ENCODE measurements around the gene CDH4. TPM values are rescaled to one million over a fixed set of nuclear protein-coding genes. Genes with fewer than 3 reads are reported as not detected.

CDH4 gene
- total RNA-seq, 1 donor from 2014 or later: 0.99 TPM

DNA sequence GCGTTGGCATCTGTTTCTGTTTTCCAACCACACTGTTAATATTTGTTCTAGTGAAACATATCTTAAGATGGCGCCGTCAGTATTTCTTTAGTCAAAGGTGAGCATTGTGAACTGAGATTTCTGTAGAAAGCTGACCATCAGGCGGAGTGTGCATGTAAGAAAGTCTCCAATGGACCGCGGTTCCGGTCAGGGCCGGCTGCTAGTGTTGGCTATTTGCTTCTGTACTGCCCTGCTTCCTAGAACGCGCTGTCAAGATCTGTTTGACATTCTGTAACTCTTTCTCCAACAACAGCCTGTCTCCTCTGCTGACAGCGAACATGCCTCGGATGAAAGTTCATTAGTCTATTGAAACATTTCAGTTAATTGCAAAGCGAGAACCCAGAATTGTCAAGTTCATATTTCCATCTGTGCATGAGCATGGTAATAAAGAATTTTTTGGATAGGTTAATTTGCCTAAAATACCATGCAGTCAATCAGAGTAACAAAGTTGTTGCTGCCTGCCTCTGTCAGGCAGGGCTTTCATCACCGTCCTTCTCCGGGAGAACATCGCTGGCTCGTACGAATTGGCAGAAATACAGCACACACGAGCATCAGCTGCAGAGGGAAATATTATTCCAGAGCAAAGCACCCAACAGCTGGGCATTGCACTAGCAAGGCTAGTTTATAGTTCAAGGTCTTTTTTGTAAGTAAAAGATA lies 369.1 kb downstream of the CDH4 start:
- H3K4me3 Mint-ChIP-seq (ENCODE audit: unreplicated experiment): no peak overlapping the region
- TF ChIP-seq, protein P1, sequence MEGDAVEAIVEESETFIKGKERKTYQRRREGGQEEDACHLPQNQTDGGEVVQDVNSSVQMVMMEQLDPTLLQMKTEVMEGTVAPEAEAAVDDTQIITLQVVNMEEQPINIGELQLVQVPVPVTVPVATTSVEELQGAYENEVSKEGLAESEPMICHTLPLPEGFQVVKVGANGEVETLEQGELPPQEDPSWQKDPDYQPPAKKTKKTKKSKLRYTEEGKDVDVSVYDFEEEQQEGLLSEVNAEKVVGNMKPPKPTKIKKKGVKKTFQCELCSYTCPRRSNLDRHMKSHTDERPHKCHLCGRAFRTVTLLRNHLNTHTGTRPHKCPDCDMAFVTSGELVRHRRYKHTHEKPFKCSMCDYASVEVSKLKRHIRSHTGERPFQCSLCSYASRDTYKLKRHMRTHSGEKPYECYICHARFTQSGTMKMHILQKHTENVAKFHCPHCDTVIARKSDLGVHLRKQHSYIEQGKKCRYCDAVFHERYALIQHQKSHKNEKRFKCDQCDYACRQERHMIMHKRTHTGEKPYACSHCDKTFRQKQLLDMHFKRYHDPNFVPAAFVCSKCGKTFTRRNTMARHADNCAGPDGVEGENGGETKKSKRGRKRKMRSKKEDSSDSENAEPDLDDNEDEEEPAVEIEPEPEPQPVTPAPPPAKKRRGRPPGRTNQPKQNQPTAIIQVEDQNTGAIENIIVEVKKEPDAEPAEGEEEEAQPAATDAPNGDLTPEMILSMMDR (IDR thresholded peaks at IDR 0.05): no peak
- no peak for DNase-seq (ENCODE audit: low spot score)
- H3K27me3 Mint-ChIP-seq (ENCODE audit: low read depth): peaks cover 19% of the 10 kb centered on the region
- no peaks in the 10 kb centered on the region for H3K9me3 Mint-ChIP-seq (ENCODE audit: low read depth)
- no peaks in the 10 kb centered on the region for H3K36me3 Mint-ChIP-seq (ENCODE audit: low read depth)
- H3K27ac Mint-ChIP-seq (ENCODE audit: unreplicated experiment): no peak overlapping the region
- H3K4me1 Mint-ChIP-seq (ENCODE audit: low read depth): no peaks in the 10 kb centered on the region

GRCh38 chr20:61621852-61622251 lies 369.8 kb downstream of the CDH4 start:
- Mint-ChIP-seq H3K27me3 (ENCODE audit: low read depth) (peaks cover 21% of the 10 kb centered on the region), H3K36me3 (ENCODE audit: low read depth) (no peaks in the 10 kb centered on the region), H3K4me1 (ENCODE audit: low read depth) (no peaks in the 10 kb centered on the region), H3K27ac (ENCODE audit: unreplicated experiment) (no peak overlapping the region), H3K9me3 (ENCODE audit: low read depth) (no peaks in the 10 kb centered on the region), H3K4me3 (ENCODE audit: unreplicated experiment) (no peak overlapping the region)
- no peak for DNase-seq (ENCODE audit: low spot score)
- TF ChIP-seq, protein P1 (IDR thresholded peaks at IDR 0.05): no peak

GRCh38 chr20:61623451-61623850 lies 371.4 kb downstream of the CDH4 start:
- H3K27me3 Mint-ChIP-seq (ENCODE audit: low read depth): peaks cover 23% of the 10 kb centered on the region
- no peaks in the 10 kb centered on the region for H3K36me3 Mint-ChIP-seq (ENCODE audit: low read depth)
- DNase-seq (ENCODE audit: low spot score): no peak
- H3K27ac Mint-ChIP-seq (ENCODE audit: unreplicated experiment): no peak overlapping the region
- TF ChIP-seq, protein P1 (IDR thresholded peaks at IDR 0.05): no peak
- H3K9me3 Mint-ChIP-seq (ENCODE audit: low read depth): no peaks in the 10 kb centered on the region
- no peak overlapping the region for H3K4me3 Mint-ChIP-seq (ENCODE audit: unreplicated experiment)
- no peaks in the 10 kb centered on the region for H3K4me1 Mint-ChIP-seq (ENCODE audit: low read depth)

DNA sequence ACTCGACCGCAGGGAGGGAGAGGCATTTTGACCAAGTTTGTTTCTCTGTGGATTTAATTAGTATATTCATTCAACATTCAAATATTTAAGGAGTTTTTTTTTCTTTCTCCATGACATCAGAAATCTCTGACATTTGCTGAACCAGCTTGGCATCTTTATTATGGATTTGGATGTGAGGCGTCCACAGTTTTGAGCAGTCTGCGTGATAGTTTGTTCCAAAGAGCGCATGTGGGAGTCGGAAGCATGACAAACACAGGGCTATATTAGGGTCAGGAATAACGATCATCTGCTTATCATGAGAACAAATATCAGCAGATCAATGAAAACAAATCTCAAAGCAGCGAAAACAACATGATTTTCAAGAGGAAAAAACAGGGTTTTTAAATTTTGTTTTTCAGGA lies 373.2 kb downstream of the CDH4 start:
- no peaks in the 10 kb centered on the region for H3K9me3 Mint-ChIP-seq (ENCODE audit: low read depth)
- no peaks in the 10 kb centered on the region for H3K4me1 Mint-ChIP-seq (ENCODE audit: low read depth)
- no peak overlapping the region for H3K4me3 Mint-ChIP-seq (ENCODE audit: unreplicated experiment)
- no peak overlapping the region for H3K27ac Mint-ChIP-seq (ENCODE audit: unreplicated experiment)
- TF ChIP-seq, protein P1 (IDR thresholded peaks at IDR 0.05): no peak
- no peaks in the 10 kb centered on the region for H3K36me3 Mint-ChIP-seq (ENCODE audit: low read depth)
- H3K27me3 Mint-ChIP-seq (ENCODE audit: low read depth): peaks cover 24% of the 10 kb centered on the region
- DNase-seq (ENCODE audit: low spot score): no peak

DNA sequence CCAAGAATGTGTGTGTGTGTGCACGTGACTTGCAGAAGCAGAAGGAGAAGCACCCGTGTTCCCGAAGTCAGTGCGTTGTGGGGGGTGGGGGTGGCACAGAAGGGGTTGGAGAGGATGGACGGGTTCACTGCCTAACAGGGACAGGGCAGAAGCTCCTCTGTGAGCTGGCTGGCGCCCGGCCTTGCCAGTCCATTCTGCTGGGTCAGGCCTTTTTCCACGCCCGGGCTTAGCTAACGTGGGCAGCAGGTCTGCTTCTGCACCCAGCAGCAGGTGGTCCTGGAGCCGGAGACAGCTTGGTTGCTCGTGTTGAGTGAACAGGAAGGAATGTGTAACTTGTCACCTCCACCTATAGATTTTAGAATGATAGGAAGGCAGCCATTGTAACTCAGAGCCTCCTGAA lies 374.4 kb downstream of the CDH4 start:
- no peaks in the 10 kb centered on the region for H3K9me3 Mint-ChIP-seq (ENCODE audit: low read depth)
- H3K27me3 Mint-ChIP-seq (ENCODE audit: low read depth): peaks cover 22% of the 10 kb centered on the region
- no peak overlapping the region for H3K4me3 Mint-ChIP-seq (ENCODE audit: unreplicated experiment)
- no peaks in the 10 kb centered on the region for H3K4me1 Mint-ChIP-seq (ENCODE audit: low read depth)
- no peaks in the 10 kb centered on the region for H3K36me3 Mint-ChIP-seq (ENCODE audit: low read depth)
- TF ChIP-seq, protein P1 (IDR thresholded peaks at IDR 0.05): no peak
- DNase-seq (ENCODE audit: low spot score): no peak
- H3K27ac Mint-ChIP-seq (ENCODE audit: unreplicated experiment): no peak overlapping the region
